WTC11 (cell line): Measurements from ENCODE around the gene INPP4B. TPM values are rescaled to one million over a fixed set of nuclear protein-coding genes. Genes with fewer than 3 reads are reported as not detected.

Experiments used
- ATAC-seq: fragments of 200-7000 bp; cut with Tn5 transposase; 2 replicates; pipeline ENCODE4 v1.10.0; 2021; ENCODE audit warnings: mild to moderate bottlenecking, moderate library complexity
- CTCF ChIA-PET: fragments of 300-600 bp; sonication (Branson Sonifier 250); formaldehyde crosslinking; loops from one replicate; lab custom pipeline; 2021; ENCODE audit warnings: antibody characterized with exemption; lab: Charles Lee
- POLR2A ChIA-PET: fragments of 350-600 bp; sonication (Branson Sonifier 250); formaldehyde crosslinking; loops from one replicate; lab custom pipeline; 2021; ENCODE audit warnings: antibody characterized with exemption; lab: Charles Lee
- DNase-seq: peaks from one replicate; pipeline ENCODE4 v3.0.0; 2021; ENCODE audit warnings: low spot score
- H3K27ac Mint-ChIP-seq: 2 replicates; pipeline ENCODE4 v1.8.0; 2021; ENCODE audit warnings: mixed read lengths
- H3K27me3 Mint-ChIP-seq: 2 replicates; pipeline ENCODE4 v1.8.0; 2021; ENCODE audit warnings: low read depth, mild to moderate bottlenecking, moderate library complexity, mixed read lengths
- H3K36me3 Mint-ChIP-seq: 2 replicates; pipeline ENCODE4 v1.8.0; 2021; ENCODE audit warnings: mixed read lengths
- H3K4me1 Mint-ChIP-seq: 2 replicates; pipeline ENCODE4 v1.8.0; 2022; ENCODE audit warnings: mixed read lengths
- H3K4me3 Mint-ChIP-seq: 2 replicates; pipeline ENCODE4 v1.8.0; 2021; ENCODE audit warnings: mild to moderate bottlenecking, moderate library complexity, mixed read lengths
- H3K9me3 Mint-ChIP-seq: 2 replicates; pipeline ENCODE4 v1.8.0; 2021; ENCODE audit warnings: mixed read lengths
- ARID4B ChIP-seq: sonication (generic); formaldehyde crosslinking; IDR thresholded peaks from 2 replicates; pipeline ENCODE4 v1.8.0; 2023; ENCODE audit warnings: missing genetic modification reagents, mild to moderate bottlenecking, borderline replicate concordance
- ATF2 ChIP-seq: sonication (generic); formaldehyde crosslinking; IDR thresholded peaks from 2 replicates; pipeline ENCODE4 v1.8.1; 2022; ENCODE audit warnings: low read depth, missing genetic modification reagents, borderline replicate concordance
- ATF3 ChIP-seq: sonication (generic); formaldehyde crosslinking; conservative IDR thresholded peaks from 2 replicates; pipeline ENCODE4 v1.8.1; 2022; ENCODE audit warnings: mild to moderate bottlenecking, missing genetic modification reagents
- CDX4 ChIP-seq: fragments of 250-450 bp; sonication (Bioruptor Pico); IDR thresholded peaks from 2 replicates; pipeline ENCODE4 v1.9.0; 2021; ENCODE audit warnings: moderate library complexity, mild to moderate bottlenecking, inconsistent platforms, borderline replicate concordance
- ESRRA ChIP-seq: sonication (generic); formaldehyde crosslinking; IDR thresholded peaks from 2 replicates; pipeline ENCODE4 v1.8.1; 2022; ENCODE audit warnings: mild to moderate bottlenecking, missing genetic modification reagents, borderline replicate concordance
- ETV6 ChIP-seq: sonication (generic); formaldehyde crosslinking; IDR thresholded peaks from 2 replicates; pipeline ENCODE4 v1.8.1; 2022; ENCODE audit warnings: mild to moderate bottlenecking, missing genetic modification reagents
- FOXP4 ChIP-seq: sonication (generic); formaldehyde crosslinking; IDR thresholded peaks from 2 replicates; pipeline ENCODE4 v1.8.0; 2022; ENCODE audit warnings: mild to moderate bottlenecking, missing genetic modification reagents
- HMGA2 ChIP-seq: fragments of 250-450 bp; sonication (Bioruptor Pico); IDR thresholded peaks from 2 replicates; pipeline ENCODE4 v1.4.0; 2021; ENCODE audit warnings: mild to moderate bottlenecking, moderate library complexity
- HMGXB4 ChIP-seq: sonication (generic); formaldehyde crosslinking; IDR thresholded peaks from 2 replicates; pipeline ENCODE4 v1.8.1; 2023; ENCODE audit warnings: mild to moderate bottlenecking, moderate library complexity, missing genetic modification reagents
- MYBL2 ChIP-seq: sonication (generic); formaldehyde crosslinking; IDR thresholded peaks from 2 replicates; pipeline ENCODE4 v1.8.1; 2023; ENCODE audit warnings: mild to moderate bottlenecking, moderate library complexity, missing genetic modification reagents
- NR1H2 ChIP-seq: sonication (generic); formaldehyde crosslinking; IDR thresholded peaks from 2 replicates; pipeline ENCODE4 v1.9.0; 2021; ENCODE audit warnings: mild to moderate bottlenecking, moderate library complexity, missing genetic modification reagents
- RORB ChIP-seq: fragments of 250-450 bp; sonication (Bioruptor Pico); IDR thresholded peaks from 2 replicates; pipeline ENCODE4 v1.9.0; 2021; ENCODE audit warnings: mild to moderate bottlenecking
- SOX15 ChIP-seq: fragments of 250-450 bp; sonication (Bioruptor Pico); IDR thresholded peaks from 2 replicates; pipeline ENCODE4 v1.9.0; 2021; ENCODE audit warnings: mild to moderate bottlenecking
- TCF7 ChIP-seq: sonication (generic); formaldehyde crosslinking; IDR thresholded peaks from 2 replicates; pipeline ENCODE4 v1.8.0; 2022; ENCODE audit warnings: mild to moderate bottlenecking, low read depth, missing genetic modification reagents, moderate library complexity
- TEAD1 ChIP-seq: sonication (generic); formaldehyde crosslinking; IDR thresholded peaks from 2 replicates; pipeline ENCODE4 v1.8.0; 2022; ENCODE audit warnings: mild to moderate bottlenecking, missing genetic modification reagents
- TP53 ChIP-seq: sonication (generic); formaldehyde crosslinking; IDR thresholded peaks from 2 replicates; pipeline ENCODE4 v1.8.1; 2023; ENCODE audit warnings: mild to moderate bottlenecking, missing genetic modification reagents
- USF1 ChIP-seq: sonication (generic); formaldehyde crosslinking; IDR thresholded peaks from 2 replicates; pipeline ENCODE4 v1.8.0; 2022; ENCODE audit warnings: mild to moderate bottlenecking, missing genetic modification reagents
- ZNF232 ChIP-seq: sonication (generic); formaldehyde crosslinking; IDR thresholded peaks from 2 replicates; pipeline ENCODE4 v1.8.0; 2022; ENCODE audit warnings: mild to moderate bottlenecking, missing genetic modification reagents
- ZNF317 ChIP-seq: sonication (generic); formaldehyde crosslinking; IDR thresholded peaks from 2 replicates; pipeline ENCODE4 v1.8.1; 2023; ENCODE audit warnings: low read depth, mild to moderate bottlenecking, moderate library complexity, missing genetic modification reagents, borderline replicate concordance
- ZNF425 ChIP-seq: fragments of 250-450 bp; sonication (Bioruptor Pico); conservative IDR thresholded peaks from 2 replicates; pipeline ENCODE4 v1.9.0; 2021; ENCODE audit warnings: mild to moderate bottlenecking
- total RNA-seq: library from RNA; stranded (reverse); gene quantifications from 3 replicates; pipeline ENCODE4 v1.2.3, GENCODE V29; 2021

Gene INPP4B
- total RNA-seq, 1 experiment from 2014 or later = 0.92 TPM

GRCh38 chr4:142379277-142380051 is 466.6 kb downstream of the INPP4B start:
- H3K4me1 Mint-ChIP-seq = peaks cover 16% of the 10 kb centered on the region
- no peak for TF ChIP-seq NR1H2 (CRISPR knock-in tag)
- no peak for TF ChIP-seq ZNF232 (CRISPR knock-in tag)
- no peak for TF ChIP-seq ZNF425
- TF ChIP-seq ZNF317 (CRISPR knock-in tag) = no peak
- TF ChIP-seq TCF7 = no peak
- TF ChIP-seq SOX15 (CRISPR knock-in tag) = no peak
- TF ChIP-seq CDX4 (CRISPR knock-in tag) = no peak
- no peak for TF ChIP-seq ATF2 (CRISPR knock-in tag)
- no peak for TF ChIP-seq HMGA2 (CRISPR knock-in tag)
- no peak for TF ChIP-seq MYBL2 (CRISPR knock-in tag)
- no peak for TF ChIP-seq FOXP4 (CRISPR knock-in tag)
- TF ChIP-seq USF1 (CRISPR knock-in tag) = no peak
- no peak for TF ChIP-seq ETV6 (CRISPR knock-in tag)
- TF ChIP-seq HMGXB4 (CRISPR knock-in tag) = no peak
- no peak for TF ChIP-seq ESRRA
- TF ChIP-seq, all 79 proteins: peak for 0
- Mint-ChIP-seq H3K9me3 (no peaks in the 10 kb centered on the region), H3K27ac (no peak overlapping the region), H3K27me3 (no peaks in the 10 kb centered on the region), H3K36me3 (no peaks in the 10 kb centered on the region), H3K4me3 (no peak overlapping the region)
- DNase-seq (no peak), ATAC-seq (peak; percentile 60)
- CTCF ChIA-PET = interaction anchor here (1.3 kb wide), 1 partner anchor 8 kb away, joined by 3 read pairs; no protein-coding TSS in a partner anchor
- POLR2A ChIA-PET = no interaction called here

- no peaks in the 10 kb centered on the region for H3K36me3 Mint-ChIP-seq
- no peak for ATAC-seq
- no peak for DNase-seq
- H3K4me1 Mint-ChIP-seq = peaks cover 16% of the 10 kb centered on the region
- no peaks in the 10 kb centered on the region for H3K9me3 Mint-ChIP-seq
- no peaks in the 10 kb centered on the region for H3K27me3 Mint-ChIP-seq
- H3K27ac Mint-ChIP-seq = no peak overlapping the region
- no peak for TF ChIP-seq RORB
- no peak for TF ChIP-seq TEAD1
- TF ChIP-seq ATF3 (CRISPR knock-in tag) = no peak
- TF ChIP-seq TP53 (CRISPR knock-in tag) = no peak
- TF ChIP-seq ARID4B (CRISPR knock-in tag) = no peak
- TF ChIP-seq, all 79 proteins: peak for 0
- no peak overlapping the region for H3K4me3 Mint-ChIP-seq
- ChIA-PET CTCF (no interaction called here), POLR2A (no interaction called here)
These were observed 467.9 kb downstream of the INPP4B start for GRCh38 chr4:142378179-142378578.
